PC-9 (cell line): Measurements from ENCODE around the gene CAPN11.

Experiments used
- CTCF ChIP-seq: fragments of 200-600 bp; sonication (generic); conservative IDR thresholded peaks from 2 replicates; pipeline ENCODE4 v1.6.1; 2017; ENCODE audit warnings: mixed run types, antibody characterized with exemption, mild to moderate bottlenecking, moderate library complexity
- EZH2 ChIP-seq: fragments of 200-600 bp; sonication (generic); IDR thresholded peaks from 2 replicates; pipeline ENCODE4 v1.8.0; 2017; ENCODE audit warnings: antibody characterized with exemption, low read depth

DNA sequence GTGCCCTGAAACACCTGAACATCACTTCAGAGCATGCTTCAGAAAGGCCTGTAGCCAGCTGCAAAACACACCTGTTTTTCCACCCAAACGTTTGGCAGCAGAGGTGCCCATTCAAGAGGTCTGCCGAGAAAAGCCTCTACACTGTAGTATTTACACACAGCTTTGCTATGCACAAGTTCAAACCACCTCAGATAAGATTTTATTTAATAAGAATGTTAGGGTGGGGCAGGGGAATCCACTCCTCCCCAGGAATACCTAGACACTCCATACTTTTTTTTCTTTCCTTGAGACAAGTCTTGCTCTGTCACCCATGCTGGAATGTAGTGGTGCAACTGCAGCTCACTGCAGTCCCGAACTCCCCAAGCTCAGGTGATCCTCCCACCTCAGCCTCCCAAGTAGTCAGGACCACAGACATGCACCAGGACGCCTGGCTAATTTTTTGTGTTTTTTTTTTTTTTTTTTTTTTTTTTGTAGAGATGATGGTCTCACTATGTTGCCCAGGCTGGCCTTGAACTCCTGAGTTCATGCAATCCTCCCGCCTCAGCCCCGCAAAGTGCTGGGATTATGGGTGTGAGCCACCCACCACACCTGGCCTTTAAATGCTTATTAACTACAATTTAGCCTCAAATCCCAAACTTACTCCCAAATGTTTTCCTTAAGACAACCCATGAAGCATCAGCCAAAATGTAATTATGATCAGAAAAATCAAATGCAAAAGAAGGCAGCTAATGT lies 41.1 kb upstream of the CAPN11 start:
- TF ChIP-seq CTCF (no peak), EZH2 (no peak)
